Measurements from ENCODE around the gene CENPT.

The CENPT gene

GRCh38 chr16:67807148-67807682, 40.3 kb downstream of the CENPT start:
- Histone ChIP-seq H3K4me1 (ENCODE audit: control insufficient read depth, insufficient read depth, low read length, unreplicated experiment) (peaks cover 10% of the 10 kb centered on the region), H3K27me3 (ENCODE audit: insufficient read depth, low read length) (no peaks in the 10 kb centered on the region), H3K36me3 (ENCODE audit: insufficient read depth, low read length) (peaks cover 8% of the 10 kb centered on the region), H2AFZ (ENCODE audit: low read length, unreplicated experiment) (peak overlapping the region; percentile 67), H3K27ac (ENCODE audit: low read depth, low read length) (no peak overlapping the region), H3K79me2 (ENCODE audit: control insufficient read depth, insufficient read depth, low read length, unreplicated experiment) (peaks cover 20% of the 10 kb centered on the region), H3K4me3 (ENCODE audit: low read depth, low read length) (peak overlapping the region; percentile 95)

- Histone ChIP-seq H3K4me3 (ENCODE audit: low read depth, low read length) (peak within 1 kb of the TSS; percentile 95), H3K27me3 (ENCODE audit: insufficient read depth, low read length) (no peaks in the 10 kb centered on the region), H3K27ac (ENCODE audit: low read depth, low read length) (peak within 1 kb of the TSS; percentile 45; the same call in 1 of the 2 replicates), H3K4me1 (ENCODE audit: control insufficient read depth, insufficient read depth, low read length, unreplicated experiment) (peaks cover 10% of the 10 kb centered on the region), H2AFZ (ENCODE audit: low read length, unreplicated experiment) (peak within 1 kb of the TSS; percentile 82), H3K79me2 (ENCODE audit: control insufficient read depth, insufficient read depth, low read length, unreplicated experiment) (peaks cover 20% of the 10 kb centered on the region), H3K36me3 (ENCODE audit: insufficient read depth, low read length) (peaks cover 8% of the 10 kb centered on the region)
Measured at GRCh38 chr16:67806428-67807147, 40.9 kb downstream of the CENPT start, which contains the start of the genes RANBP10 and TSNAXIP1. Gene RANBP10 (minus strand): TSS chr16:67806560. CDS start chr16:67806536, 24 bp downstream. Gene TSNAXIP1 (plus strand): TSS chr16:67806889. CDS start chr16:67807150, 261 bp downstream.

GRCh38 chr16:67805718-67806427, 41.6 kb downstream of the CENPT start:
- peaks cover 8% of the 10 kb centered on the region for H3K36me3 ChIP-seq (ENCODE audit: insufficient read depth, low read length)
- peak overlapping the region; percentile 95 for H3K4me3 ChIP-seq (ENCODE audit: low read depth, low read length)
- H3K27me3 ChIP-seq (ENCODE audit: insufficient read depth, low read length): no peaks in the 10 kb centered on the region
- H3K79me2 ChIP-seq (ENCODE audit: control insufficient read depth, insufficient read depth, low read length, unreplicated experiment): peaks cover 24% of the 10 kb centered on the region
- H3K4me1 ChIP-seq (ENCODE audit: control insufficient read depth, insufficient read depth, low read length, unreplicated experiment): peaks cover 10% of the 10 kb centered on the region
- no peak overlapping the region for H3K27ac ChIP-seq (ENCODE audit: low read depth, low read length)
- peak overlapping the region; percentile 82 for H2AFZ ChIP-seq (ENCODE audit: low read length, unreplicated experiment)

DNA sequence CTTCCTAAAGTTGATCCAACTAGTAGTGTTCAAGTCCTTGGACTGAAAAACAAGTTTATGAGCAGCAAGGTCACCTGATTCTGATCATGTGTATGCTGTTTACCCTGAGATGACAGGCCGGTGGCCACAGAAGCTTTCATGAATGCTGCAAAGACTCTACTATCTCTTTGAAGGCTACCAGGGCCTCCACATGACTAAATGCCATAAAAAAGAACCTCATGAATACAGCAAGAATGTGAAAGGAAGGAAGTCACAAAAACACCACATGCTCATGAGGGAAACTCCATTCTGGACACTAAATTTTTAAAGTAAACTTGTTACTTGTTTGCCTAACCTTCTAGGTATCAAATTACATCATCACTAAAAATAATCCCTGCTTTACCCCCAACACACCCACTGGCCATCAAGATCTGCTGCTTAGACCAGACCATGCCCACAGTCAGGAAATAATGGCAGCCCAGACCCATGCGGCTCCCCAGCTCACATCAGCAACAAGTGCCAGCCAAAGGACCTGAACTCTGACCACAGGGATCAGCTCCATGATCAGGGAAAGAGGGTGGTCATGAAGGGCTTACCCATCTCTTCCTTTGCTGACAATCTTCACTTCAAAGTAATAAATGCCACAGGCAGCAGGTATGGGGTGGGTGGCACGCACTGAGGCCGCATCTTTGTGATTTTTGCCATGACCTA, 42.5 kb downstream of the CENPT start:
- H3K79me2 ChIP-seq (ENCODE audit: control insufficient read depth, insufficient read depth, low read length, unreplicated experiment): peaks cover 31% of the 10 kb centered on the region
- no peaks in the 10 kb centered on the region for H3K27me3 ChIP-seq (ENCODE audit: insufficient read depth, low read length)
- peaks cover 8% of the 10 kb centered on the region for H3K36me3 ChIP-seq (ENCODE audit: insufficient read depth, low read length)
- peak overlapping the region; percentile 95 for H3K4me3 ChIP-seq (ENCODE audit: low read depth, low read length)
- H3K27ac ChIP-seq (ENCODE audit: low read depth, low read length): no peak overlapping the region
- no peak overlapping the region for H2AFZ ChIP-seq (ENCODE audit: low read length, unreplicated experiment)
- H3K4me1 ChIP-seq (ENCODE audit: control insufficient read depth, insufficient read depth, low read length, unreplicated experiment): peaks cover 10% of the 10 kb centered on the region

DNA sequence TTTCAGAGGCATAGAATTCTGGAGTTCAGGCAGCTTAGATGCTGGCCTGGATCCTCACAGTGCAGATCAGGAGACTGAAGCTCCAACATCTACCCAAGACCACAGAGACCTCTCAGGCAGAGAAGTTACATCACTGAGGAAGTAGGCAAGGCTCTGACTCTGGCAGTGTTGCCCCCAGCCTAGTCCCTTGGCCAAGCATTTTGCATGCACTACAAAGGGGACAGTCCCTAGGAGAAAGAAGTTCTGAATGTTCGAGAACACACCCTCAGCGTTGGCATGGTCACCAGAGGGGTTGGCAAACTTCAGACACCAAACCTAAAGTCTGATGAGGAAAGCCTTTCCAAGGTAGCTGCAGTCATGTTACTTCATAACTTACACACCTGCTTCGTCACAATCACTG, 43.6 kb downstream of the CENPT start:
- peaks cover 31% of the 10 kb centered on the region for H3K79me2 ChIP-seq (ENCODE audit: control insufficient read depth, insufficient read depth, low read length, unreplicated experiment)
- peaks cover 8% of the 10 kb centered on the region for H3K36me3 ChIP-seq (ENCODE audit: insufficient read depth, low read length)
- H2AFZ ChIP-seq (ENCODE audit: low read length, unreplicated experiment): no peak overlapping the region
- no peaks in the 10 kb centered on the region for H3K27me3 ChIP-seq (ENCODE audit: insufficient read depth, low read length)
- H3K4me3 ChIP-seq (ENCODE audit: low read depth, low read length): no peak overlapping the region
- H3K27ac ChIP-seq (ENCODE audit: low read depth, low read length): no peak overlapping the region
- peaks cover 10% of the 10 kb centered on the region for H3K4me1 ChIP-seq (ENCODE audit: control insufficient read depth, insufficient read depth, low read length, unreplicated experiment)

DNA sequence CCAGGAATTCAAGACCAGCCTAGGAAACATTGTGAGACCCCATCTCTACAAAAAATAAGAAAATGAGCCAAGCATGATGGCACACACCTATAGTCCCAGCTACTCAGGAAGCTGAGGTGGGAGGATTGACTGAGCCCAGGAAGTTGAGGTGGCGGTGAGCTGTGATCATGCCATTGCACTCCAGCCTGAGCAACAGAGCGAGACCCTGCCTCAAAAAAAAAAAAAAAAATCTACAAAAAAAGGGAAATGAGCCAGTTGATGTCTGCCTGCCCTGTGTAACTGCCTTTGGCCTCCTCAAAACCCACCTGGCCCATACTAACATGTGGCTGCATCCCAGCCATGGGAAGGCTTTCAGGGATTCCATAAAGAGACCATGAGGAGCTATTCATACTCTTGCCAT, 45.6 kb downstream of the CENPT start:
- no peak overlapping the region for H2AFZ ChIP-seq (ENCODE audit: low read length, unreplicated experiment)
- H3K27me3 ChIP-seq (ENCODE audit: insufficient read depth, low read length): no peaks in the 10 kb centered on the region
- peaks cover 34% of the 10 kb centered on the region for H3K79me2 ChIP-seq (ENCODE audit: control insufficient read depth, insufficient read depth, low read length, unreplicated experiment)
- H3K4me1 ChIP-seq (ENCODE audit: control insufficient read depth, insufficient read depth, low read length, unreplicated experiment): peaks cover 5% of the 10 kb centered on the region
- H3K27ac ChIP-seq (ENCODE audit: low read depth, low read length): no peak overlapping the region
- H3K36me3 ChIP-seq (ENCODE audit: insufficient read depth, low read length): peaks cover 8% of the 10 kb centered on the region
- no peak overlapping the region for H3K4me3 ChIP-seq (ENCODE audit: low read depth, low read length)

DNA sequence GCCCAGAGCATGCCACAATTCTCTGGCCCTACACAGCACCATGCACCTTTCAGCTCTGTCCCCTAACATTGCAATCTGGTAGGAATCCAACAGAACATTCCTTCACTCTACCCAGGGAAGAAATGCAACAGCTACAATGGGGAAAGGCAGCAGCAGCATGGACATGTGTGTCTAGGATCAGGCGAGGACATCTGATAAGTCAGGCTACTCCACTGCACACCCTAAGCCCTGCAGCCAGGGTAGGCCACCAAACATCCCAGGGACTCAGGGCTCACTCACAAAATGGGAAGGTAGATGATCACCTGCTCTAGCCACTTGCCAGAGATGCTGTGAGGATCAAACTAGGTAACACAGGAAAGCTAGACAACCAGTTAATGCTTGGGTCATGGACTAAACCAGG, 46.3 kb downstream of the CENPT start:
- Histone ChIP-seq H3K27me3 (ENCODE audit: insufficient read depth, low read length) (no peaks in the 10 kb centered on the region), H3K36me3 (ENCODE audit: insufficient read depth, low read length) (peaks cover 8% of the 10 kb centered on the region), H2AFZ (ENCODE audit: low read length, unreplicated experiment) (no peak overlapping the region), H3K4me3 (ENCODE audit: low read depth, low read length) (no peak overlapping the region), H3K79me2 (ENCODE audit: control insufficient read depth, insufficient read depth, low read length, unreplicated experiment) (peaks cover 34% of the 10 kb centered on the region), H3K4me1 (ENCODE audit: control insufficient read depth, insufficient read depth, low read length, unreplicated experiment) (peaks cover 5% of the 10 kb centered on the region), H3K27ac (ENCODE audit: low read depth, low read length) (no peak overlapping the region)

- H3K27me3 ChIP-seq (ENCODE audit: insufficient read depth, low read length): no peaks in the 10 kb centered on the region
- H2AFZ ChIP-seq (ENCODE audit: low read length, unreplicated experiment): no peak overlapping the region
- peaks cover 26% of the 10 kb centered on the region for H3K79me2 ChIP-seq (ENCODE audit: control insufficient read depth, insufficient read depth, low read length, unreplicated experiment)
- H3K4me1 ChIP-seq (ENCODE audit: control insufficient read depth, insufficient read depth, low read length, unreplicated experiment): peaks cover 5% of the 10 kb centered on the region
- H3K36me3 ChIP-seq (ENCODE audit: insufficient read depth, low read length): peaks cover 8% of the 10 kb centered on the region
- H3K4me3 ChIP-seq (ENCODE audit: low read depth, low read length): no peak overlapping the region
- H3K27ac ChIP-seq (ENCODE audit: low read depth, low read length): no peak overlapping the region
Measured at GRCh38 chr16:67800338-67800926, 47.1 kb downstream of the CENPT start.

DNA sequence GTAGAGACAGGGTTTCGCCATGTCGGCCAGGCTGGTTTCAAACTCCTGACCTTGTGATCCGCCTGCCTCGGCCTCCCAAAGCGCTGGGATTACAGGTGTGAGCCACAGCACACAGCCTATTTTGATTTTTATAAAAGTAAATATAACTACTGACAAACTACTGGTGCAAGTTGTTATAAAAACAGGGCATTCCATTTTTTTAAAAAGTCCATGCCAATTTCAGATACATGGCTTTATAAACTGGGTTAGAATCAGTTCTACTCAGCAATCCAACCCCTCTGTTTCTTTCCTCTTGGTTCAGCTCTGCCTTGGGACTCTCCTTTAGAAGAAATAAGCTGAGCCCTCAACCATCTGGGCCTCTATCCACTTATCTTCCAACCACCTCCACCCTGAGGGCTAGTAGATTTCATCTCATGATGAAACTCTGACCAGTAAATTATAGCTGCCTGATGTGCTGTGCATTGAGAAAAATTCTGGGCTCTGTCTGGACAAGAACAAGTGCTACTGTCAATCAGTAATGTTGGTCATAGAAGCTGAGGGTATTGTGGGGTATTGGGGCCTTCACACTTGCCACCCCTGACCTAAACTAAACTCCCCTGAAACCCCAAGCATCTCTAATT, 51.3 kb downstream of the CENPT start:
- Histone ChIP-seq H3K79me2 (ENCODE audit: control insufficient read depth, insufficient read depth, low read length, unreplicated experiment) (peaks cover 14% of the 10 kb centered on the region), H3K4me3 (ENCODE audit: low read depth, low read length) (no peak overlapping the region), H3K27ac (ENCODE audit: low read depth, low read length) (no peak overlapping the region), H3K36me3 (ENCODE audit: insufficient read depth, low read length) (no peaks in the 10 kb centered on the region), H2AFZ (ENCODE audit: low read length, unreplicated experiment) (no peak overlapping the region), H3K27me3 (ENCODE audit: insufficient read depth, low read length) (no peaks in the 10 kb centered on the region), H3K4me1 (ENCODE audit: control insufficient read depth, insufficient read depth, low read length, unreplicated experiment) (no peaks in the 10 kb centered on the region)

DNA sequence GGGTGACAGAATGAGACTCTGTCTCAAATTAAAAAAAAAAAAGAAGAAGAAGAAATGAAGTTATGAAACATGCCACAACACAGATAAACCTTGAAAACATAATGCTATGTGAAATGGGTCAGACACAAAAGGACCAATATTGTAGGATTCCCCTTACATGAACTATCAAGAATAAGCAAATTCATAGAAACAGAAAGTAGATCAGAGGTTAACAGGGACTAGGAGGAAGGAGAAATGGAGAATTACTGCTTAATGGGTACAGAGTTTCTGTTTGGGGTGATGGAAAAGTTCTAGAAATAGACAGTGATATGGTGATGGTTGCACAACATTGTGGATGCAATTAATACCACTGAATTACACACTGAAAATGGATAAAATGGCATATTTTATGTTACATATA, 57.4 kb downstream of the CENPT start:
- Histone ChIP-seq H3K79me2 (ENCODE audit: control insufficient read depth, insufficient read depth, low read length, unreplicated experiment) (no peaks in the 10 kb centered on the region), H3K4me3 (ENCODE audit: low read depth, low read length) (no peak overlapping the region), H2AFZ (ENCODE audit: low read length, unreplicated experiment) (no peak overlapping the region), H3K27me3 (ENCODE audit: insufficient read depth, low read length) (no peaks in the 10 kb centered on the region), H3K36me3 (ENCODE audit: insufficient read depth, low read length) (no peaks in the 10 kb centered on the region), H3K4me1 (ENCODE audit: control insufficient read depth, insufficient read depth, low read length, unreplicated experiment) (no peaks in the 10 kb centered on the region), H3K27ac (ENCODE audit: low read depth, low read length) (no peak overlapping the region)

Measured in ACC112 (cell line).